Pulmonary artery endothelial cell (primary cell): ENCODE data around the gene CDH23. TPM values are rescaled to one million over a fixed set of nuclear protein-coding genes. Genes with fewer than 3 reads are reported as not detected.

ENCODE experiments used
- DNase-seq: peaks from one replicate; pipeline ENCODE4 v3.0.0-alpha.2; 2011; ENCODE audit warnings: low read depth, low spot score
- total RNA-seq: library from RNA; depleted of rRNA; stranded (reverse); fragments of >200 nt; gene quantifications from 2 replicates; pipeline ENCODE4 v1.2.3, GENCODE V29; 2014

The CDH23 gene
- total RNA-seq, 1 donor from 2014 or later, result 0.07 TPM

DNA sequence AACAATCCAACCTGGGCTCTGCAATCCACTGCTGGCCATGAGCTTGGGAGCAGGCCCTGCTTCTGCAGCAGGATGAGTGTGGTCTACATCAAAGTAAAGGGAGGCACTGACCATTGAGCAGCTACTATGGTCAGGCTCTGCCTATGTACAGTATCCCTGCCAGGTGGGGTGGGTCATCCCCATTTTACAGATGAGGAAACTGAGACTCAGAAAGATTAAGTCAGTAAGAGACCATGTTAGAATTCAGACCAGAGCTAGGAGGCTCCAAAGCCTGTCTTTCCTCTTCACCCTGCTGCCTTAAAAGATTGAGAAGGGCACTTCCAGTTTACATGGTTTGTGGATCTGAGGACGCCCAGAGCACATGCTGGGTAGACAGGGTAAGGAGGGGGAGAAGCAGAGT is 27.1 kb upstream of the CDH23 start:
- no peak for DNase-seq

DNA sequence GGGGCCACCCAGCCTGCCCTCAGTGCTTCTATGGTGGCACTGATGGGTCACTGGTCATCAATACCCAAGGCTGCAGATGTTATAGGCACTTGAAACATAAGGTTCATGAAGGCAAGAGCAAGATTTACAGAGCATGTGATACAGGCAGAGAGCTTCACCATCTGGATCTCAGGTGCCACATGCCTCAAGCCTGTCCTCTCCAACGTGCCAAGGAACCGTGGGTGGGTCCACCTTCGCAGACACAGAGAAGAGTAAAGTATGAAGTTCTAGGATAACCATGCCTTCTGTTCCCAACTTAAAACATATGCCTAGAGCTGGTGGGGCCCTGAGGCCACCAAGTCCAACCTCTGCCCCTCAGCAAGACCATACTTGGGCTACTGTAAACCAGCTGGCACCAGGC is 26.7 kb upstream of the CDH23 start:
- DNase-seq, result no peak

DNA sequence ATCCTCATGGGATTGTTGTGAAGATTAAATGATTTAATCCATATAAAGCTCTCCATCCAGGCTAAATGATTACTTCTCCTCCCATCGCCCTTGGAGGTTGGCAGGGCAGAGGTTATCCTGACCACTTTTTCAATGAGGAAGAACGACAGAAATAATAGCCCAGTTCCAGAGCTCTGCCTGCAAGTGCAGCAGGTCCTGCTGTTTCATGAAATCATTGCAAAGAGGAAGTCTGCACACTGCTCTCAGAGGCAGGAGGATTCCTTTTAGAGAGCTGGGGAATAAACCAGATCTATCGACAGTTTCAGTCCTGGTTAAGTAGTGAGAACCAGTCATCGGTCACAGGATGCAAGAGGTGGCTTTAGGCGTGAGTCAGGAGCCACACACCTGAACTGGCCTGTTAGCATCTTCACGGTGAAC is 25.0 kb upstream of the CDH23 start:
- DNase-seq, result no peak

DNA sequence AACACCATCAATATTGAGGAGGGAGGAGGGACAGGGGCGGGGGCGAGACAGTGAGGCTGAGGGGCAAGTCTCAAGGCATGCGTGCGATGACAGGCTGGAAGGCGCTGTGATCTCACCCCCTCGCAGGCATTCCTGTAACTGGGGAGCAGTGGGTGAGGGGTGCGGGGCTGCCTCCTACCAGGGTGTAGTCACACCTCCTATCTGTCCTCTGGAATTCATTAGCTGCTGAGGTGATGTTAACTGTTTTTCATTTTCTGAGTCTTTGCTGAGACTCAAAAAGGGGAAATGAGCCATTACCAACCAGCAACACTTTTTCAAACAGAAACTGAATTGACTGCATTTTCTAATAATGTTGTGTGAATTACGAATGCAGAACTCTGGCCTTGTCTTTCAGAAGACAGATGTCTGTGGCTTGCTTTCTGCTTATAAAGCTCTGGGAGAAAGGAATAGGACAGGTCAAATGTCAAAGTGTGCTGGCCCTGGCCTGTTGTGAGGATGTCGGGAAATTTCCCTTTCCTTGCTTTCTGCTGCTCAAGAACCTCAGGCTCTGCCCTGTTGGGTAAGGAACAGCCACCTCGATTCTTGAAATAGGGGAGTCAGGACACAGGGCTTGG is 23.7 kb upstream of the CDH23 start:
- no peak for DNase-seq

DNA sequence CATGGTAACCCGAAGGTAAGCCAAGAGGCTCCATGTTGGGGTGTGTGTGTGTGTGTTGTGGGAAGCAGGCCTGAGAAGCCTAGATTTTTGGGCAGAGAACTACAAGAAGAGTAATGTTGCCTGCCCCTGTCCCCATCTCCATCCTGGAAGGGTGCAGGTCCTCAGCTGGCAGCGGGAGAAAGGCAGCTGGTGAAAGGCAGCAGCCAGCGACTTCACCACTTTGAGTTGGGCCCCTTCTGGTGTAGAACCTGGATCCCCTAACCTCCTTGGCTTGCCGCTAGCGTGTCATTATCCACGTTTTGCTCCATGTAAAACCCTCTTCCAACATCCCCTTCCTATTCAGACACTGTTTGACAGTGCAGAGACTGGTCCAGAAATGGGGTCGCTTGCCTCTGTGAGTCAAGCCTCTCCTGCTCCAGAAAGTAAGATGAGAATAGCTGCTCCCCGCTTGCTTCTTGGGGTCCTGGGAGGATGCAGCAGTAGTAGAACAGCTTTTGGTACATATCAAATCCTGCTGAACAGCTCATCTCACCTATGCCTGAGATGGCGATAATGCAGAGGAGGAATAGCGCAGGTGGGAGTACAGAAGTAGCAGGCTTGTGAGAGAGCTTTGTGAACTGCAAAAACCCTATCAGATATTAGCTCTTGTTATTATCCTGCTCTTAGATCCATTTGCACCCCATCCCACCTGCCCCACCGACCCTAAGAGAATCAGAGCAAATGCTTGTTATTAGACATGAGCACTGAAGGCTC is 22.1 kb upstream of the CDH23 start:
- no peak for DNase-seq

DNA sequence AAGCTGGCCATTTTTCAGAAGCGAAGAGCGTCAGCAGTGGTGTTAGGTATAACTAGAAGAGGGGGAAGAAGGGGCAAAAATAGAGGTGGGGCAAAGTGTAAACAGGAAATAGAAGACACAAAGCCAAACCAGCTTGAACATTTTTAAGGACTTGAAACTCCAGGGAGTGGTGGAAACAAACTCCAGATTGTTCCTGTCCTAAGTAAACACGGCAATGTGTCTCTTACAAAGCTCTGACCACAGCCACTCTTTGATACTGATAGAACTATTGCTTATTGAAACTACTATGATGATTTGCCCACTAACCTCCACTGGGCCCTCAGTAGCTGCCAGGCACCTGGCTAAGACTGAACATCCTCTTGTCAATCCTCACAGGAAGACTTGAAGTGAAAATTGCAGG is 20.8 kb upstream of the CDH23 start:
- DNase-seq, result no peak

DNA sequence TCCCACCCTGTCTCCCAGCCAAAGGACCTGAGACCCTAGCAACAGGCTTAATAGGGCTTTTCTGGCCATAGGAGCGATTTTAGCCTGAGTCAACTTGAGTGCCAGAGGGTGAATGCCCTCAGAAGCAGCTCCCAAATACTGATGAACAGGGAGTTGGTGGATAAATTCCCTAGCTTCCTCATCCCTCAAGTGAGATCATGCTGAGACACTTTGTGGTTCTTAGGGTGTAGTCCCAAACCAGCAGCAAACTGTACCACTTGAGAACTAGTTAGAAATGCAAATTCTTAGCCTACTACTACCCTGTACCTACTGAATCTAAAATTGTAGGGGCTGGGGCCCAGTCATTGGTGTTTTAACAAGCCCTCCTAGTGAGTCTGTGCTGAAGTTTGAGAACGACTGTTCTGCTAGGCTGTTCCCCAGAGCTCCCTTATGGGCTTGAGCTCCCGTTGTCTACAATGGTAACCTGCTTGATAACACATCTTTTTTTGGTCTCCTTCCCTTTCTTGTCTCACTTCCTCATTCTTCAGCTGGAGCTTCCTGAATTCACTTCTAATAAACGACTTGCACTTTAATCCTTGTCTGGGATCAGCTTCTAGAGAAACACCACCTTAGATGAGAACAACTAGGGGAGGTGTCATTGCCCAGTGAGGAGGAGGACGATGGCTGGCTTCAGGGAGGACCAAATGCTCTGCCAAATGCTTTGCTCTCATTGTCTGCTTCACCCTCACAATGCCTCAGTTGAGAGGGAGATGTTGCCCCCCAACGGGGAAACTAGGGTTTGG is 18.2 kb upstream of the CDH23 start:
- no peak for DNase-seq

DNA sequence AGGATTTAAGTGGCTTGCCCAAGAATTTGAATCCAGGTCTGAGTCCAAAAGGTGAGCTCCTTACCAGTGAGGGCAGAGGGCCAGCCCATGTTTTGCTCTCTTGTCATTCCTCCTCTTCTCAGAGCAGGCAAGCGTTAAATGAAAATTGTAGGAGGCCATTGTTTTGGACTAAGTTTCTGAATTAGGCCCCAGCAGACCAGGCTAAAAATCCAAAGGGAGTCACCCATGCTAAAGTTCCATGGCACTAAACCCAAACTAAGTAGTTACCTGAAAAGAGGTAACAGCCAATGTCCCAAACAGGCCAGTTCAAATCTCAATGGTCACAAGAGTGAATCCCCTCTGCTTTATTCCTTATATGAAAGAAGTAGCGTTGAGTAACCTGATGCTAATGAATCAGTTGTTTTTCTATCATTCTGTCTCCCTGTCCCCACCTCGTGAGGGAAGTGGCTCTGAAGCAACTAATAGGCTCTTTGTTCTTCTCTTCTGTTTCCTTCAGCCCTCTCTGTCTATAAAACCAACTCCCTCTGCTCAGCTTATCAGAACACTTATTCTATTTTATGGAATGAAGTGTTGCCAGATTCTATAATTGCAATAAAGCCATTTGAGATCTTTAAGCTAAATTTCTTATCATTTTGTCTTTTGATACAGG is 17.5 kb upstream of the CDH23 start:
- DNase-seq, result no peak

DNA sequence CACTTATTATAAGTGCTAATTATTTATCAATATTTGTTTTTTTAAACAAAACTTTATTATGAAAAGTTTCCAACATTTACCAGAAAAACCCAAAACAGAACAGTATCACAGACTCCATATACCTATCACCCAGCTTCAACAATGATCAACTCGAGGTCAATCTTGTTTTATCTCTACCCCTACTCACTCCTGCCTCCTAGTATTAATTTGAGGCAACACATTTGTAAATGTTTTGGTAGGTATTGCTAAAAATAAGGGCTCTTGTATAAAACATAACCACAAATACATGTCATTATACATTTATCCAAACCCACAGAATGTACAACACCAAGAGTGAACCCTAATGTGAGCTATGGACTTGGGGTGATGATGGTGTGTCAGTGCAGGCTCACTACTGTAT is 15.9 kb upstream of the CDH23 start:
- no peak for DNase-seq

DNA sequence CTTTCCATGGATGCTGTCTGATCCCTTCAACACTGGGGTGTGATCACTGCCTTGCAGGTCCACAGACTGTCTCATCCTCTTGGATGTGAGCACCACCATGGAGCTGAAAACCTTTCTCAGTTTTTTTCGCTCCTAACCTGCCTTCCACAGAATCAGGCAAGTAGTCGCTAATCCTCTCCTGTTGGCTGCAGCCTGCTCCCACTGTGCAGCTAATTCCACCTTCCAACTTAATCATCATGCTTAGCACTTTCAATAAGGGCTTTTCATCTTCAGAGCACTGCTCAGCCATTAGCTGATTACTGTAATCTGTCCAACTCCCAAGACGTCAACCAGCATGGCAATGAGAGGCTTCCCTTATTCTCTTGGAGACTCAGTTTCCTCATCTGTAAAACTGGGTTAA is 15.1 kb upstream of the CDH23 start:
- DNase-seq, result no peak

DNA sequence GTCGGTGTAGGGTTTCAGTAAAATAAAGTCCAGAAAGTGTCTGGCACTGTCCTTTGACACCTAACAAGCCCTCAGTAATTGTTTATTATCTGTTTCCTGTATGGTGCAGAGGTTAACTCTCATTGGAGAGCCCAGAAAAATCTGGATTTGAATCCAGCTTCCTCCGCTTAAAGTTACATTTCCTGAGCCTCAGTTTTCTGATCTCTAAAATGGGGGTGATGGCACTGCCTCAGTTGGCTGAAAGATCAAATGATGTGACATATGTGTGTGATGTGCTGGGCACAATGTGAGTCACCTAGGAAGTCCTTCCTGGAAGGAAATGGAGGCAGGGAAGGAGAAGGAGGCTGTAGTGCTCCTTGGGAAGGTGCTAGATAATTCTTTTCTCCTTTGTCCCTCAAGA is 14.7 kb upstream of the CDH23 start:
- DNase-seq, result no peak

DNA sequence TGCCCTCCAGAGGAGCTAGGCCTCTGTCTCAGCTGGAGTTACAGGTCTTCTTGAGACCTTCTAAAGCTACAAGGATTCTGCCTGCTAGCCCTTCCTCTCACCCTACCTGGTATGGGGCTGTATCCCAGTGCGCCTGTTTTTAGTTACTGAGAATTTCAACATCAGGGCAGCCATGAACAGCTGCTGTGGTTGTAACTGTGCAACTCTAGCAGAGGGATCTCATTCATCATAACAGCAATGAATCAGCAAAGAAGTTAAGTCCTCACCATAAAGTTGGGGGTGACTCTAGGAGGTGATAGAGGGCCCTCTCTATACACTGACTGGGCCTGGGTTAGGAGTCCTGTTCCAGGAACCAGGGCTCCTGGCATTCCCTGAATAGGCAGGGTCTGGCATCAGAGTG is 14.0 kb upstream of the CDH23 start:
- DNase-seq, result no peak

DNA sequence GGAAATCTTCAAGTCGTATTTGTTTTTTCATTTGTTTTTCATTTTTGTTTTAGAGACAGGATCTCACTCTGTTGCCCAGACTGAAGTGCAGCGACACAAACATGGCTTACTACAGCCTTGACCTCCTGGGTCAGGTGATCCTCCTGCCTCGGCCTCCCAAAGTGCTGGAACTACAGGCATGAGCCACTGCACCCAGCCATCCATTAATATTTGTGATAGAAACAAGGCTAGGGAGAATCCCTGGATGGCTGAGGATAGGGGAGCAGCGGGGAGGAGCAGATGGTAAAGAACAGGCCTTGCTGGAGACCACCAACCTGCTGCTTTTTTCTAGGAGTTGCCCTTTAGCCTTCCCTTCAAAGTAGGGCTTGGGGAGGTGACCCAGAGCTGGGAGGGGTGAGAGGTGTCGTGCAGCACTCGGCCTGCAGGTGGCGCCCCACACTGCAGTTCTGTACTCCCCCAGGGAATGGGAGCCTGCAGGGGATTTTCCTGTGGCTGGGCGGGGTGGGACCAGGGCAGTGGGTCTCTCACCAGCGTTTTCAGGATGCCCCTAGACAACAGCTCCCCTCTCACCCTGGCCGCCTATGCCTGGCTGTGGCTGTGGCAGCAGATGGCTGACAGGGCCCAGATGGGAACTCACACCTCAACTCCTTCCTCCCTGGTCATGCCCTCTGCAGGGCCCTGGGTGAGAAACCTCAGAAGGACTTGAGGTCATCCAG is 12.6 kb upstream of the CDH23 start:
- DNase-seq, result no peak

DNA sequence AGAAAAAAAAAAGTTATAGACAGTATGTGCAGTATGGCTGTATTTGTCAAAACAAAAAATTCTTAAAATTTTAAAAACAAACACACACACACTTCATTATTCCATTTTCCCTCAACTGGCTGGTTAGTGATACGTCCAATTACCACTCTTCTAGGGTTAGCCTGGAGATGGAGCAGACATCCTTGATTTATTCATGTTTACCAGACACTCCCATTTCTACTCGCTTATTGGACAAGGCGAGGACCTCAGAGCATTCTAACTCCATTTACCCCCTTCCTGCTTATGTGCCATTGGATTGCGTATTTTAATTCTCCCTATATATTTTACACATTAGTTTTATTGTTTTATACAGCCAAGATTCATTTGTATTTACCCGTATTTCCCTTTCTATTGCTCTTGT is 8.5 kb upstream of the CDH23 start:
- no peak for DNase-seq

DNA sequence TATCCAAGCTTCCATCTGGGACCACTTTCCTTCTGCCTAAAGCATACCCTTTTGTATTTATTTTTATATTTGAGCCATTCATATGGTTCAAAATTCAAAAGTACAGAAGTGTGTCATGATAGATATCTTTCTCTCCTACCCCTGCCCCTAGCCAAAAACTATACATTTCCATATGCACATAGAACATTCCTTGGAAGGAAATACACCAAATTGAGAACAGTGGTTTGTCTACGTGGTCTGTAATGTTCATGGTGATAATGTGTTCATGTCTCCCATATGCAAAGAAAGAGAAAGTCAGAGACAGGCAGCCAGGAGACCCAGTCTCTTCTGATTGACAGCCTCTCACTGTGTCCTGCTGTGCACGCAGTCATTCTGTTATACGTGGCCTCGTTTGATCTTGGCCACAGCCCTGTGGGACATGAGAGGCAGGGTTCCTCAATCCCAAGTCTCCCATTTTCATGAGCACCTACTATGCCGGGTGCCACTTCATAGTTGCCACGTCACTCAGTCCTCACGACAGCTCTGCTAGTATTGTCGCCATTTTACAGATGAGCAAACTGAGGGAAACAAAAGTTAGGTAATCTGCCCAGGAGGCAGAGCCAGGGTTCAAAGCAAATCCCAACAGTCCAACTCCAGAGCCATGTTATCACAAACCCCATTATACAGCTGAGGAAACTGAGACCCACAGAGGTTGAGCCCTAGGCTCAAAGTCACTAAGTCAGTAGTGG is 8.0 kb upstream of the CDH23 start:
- no peak for DNase-seq

DNA sequence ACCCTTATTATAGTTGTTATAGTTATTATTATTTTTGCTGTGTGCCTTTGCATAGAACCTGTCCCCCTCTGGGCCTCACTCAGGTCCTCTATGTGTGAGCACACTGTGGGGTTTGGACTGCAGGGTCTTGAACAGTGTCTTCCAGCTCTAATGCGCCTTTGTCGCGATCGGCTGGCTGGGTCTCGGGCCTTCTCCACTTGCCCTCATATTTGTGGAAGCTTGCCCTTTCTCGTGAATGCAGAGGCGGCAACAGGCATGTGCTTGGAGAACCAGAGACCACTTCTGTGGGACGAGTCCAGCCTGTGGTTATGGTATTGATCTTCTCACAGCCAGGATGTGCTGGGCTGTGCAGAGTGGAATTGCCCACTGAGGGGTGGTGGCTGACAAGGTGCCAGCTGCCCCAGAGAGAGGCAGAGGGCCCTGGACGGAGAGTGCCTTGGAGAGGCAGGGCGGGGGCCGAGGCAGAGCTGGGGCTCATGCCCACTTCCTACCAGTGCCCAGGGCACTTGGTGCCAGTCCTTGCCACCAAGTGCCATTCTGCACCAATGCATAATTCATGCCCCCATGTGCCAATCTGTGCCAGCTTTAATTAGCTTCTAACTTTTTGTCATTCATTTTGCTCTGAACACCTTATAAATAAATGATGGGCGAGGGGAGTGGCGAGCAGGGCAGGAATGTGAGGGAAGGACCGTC is 6.8 kb upstream of the CDH23 start:
- DNase-seq, result no peak

DNA sequence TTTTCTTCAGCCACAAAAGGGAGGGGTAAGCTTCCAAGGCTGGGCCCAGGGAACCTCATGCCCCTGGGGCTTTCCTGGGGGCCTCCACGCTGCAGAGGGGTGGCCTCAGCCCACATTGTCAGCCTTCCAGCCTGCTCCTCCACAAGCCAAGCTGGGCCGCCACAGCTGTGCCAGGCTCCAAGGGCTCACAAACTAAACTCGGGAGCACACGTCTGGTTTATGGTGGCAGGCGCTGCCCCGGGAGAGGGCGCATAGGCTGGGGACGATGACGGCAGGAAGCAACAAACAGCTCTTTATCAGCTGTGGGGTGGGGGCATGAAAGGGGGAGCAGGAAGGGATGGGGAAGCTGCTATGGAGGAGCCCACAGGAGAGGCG is 6.3 kb upstream of the CDH23 start:
- no peak for DNase-seq

DNA sequence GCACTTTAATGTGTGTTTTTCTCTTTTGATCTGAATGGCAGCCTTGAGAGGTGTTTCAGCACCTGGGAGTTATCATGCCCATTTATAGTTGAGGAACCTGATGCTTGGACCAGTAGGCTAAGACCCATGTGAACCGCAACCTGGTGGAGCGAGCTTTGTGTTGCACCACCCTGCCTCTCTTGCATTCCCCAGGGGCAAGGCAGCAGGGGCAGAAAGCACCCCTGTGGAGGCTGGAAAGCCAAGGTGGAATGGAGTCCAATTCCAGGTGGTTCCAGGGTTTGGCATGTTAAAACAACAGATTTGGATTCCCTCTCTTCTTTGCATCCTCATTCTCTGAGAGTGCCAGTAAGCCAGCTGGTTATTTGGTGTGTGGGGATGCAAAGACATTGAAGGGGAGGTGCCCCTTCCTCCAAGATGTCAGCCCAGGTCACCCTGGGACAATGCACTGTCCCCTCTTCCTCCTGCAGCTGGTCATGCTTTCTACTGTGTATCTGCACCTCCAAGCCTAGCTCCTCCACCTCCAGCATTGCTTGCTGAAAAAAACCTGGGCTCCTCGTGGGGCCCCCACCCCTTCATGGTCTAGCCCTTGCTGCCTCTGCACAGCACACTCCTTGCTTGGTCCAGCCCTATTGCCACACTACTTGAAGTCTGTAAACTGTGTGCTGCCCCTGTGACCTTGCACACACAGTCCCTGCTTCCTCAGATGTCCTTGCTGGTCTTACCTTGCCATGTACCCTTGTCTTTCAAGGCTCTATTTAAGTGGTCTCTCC is 5.6 kb upstream of the CDH23 start:
- no peak for DNase-seq

DNA sequence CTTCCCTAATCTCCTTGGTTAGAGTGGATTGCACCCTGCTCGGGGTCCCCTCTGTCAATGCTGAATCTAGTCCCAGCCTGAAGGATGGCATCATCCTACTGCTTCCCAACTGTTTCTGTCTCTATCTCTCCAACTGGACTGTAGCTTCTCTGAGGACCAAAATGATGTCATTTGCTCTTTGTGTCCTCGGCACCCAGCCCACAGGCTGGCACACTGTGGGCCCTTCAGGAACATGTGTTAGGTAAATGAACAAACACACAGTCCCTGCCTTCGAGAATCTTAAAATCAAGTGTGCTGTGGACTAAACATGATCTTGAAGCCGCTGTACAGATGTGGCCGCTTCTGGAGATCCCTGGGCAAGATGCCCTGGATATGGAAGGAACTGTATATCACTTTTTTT is 5.0 kb upstream of the CDH23 start:
- DNase-seq, result no peak

DNA sequence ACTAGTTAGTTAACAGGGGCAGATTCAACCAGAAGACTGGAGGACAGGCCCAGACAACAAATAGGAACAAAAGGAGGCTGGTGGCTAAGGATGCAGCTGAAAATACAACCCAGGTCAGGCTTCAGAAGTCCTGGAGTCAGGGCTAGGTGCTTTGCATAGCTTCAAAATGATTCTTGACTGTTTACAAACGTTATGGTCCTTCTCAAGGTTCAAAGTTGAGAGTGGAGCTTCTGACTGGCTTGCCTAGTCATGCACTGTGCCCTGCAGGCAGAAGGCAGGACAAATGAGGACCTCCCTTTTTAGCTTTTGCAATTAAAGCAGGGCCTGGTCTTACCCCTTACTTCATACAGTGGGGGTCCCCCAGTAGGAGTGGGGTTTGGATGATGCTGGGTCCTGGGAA is 4.4 kb upstream of the CDH23 start:
- DNase-seq, result no peak
